ENCODE measurements around the gene ABHD1.
"Not testable (repeated sequence)": the region's sequence is repeated elsewhere in the genome, so short reads cannot be mapped to it uniquely, and the experiment has no call there.

Gene ABHD1

GRCh38 chr2:27100036-27100435, 23.6 kb upstream of the ABHD1 start:
- TF ChIP-seq CTCF (IDR thresholded peaks at IDR 0.05; ENCODE audit: insufficient read depth, low read depth, low read length, missing control alignments): no peak
- no peak overlapping the region for H3K4me3 ChIP-seq (ENCODE audit: low read depth, low read length)
- DNase-seq (ENCODE audit: low read depth): no peak

- no peak overlapping the region for H3K4me3 ChIP-seq (ENCODE audit: low read depth, low read length)
- DNase-seq (ENCODE audit: low read depth): no peak
- no peak for TF ChIP-seq CTCF (IDR thresholded peaks at IDR 0.05; ENCODE audit: insufficient read depth, low read depth, low read length, missing control alignments)
These were observed 21.3 kb upstream of the ABHD1 start for GRCh38 chr2:27102329-27102728.

DNA sequence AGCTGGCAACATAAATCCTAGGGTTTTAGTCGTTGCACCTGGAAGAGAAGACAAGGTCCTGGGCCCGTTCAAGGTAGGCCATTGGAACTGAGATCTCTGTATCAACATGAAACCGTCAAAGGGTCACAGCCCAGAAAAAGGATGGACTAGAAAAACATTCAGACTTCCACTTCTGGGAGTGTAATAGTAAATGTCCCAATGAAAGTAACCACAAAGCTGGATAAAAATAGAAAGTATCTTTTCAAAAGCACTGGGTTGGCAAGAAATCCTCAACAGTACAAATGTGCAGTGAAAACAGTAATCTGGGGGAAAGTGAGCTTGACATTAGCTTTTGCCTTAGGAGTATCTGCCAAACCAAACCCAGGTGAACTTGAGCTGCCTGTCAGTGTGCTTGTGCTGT, 17.6 kb upstream of the ABHD1 start:
- H3K4me3 ChIP-seq (ENCODE audit: low read depth, low read length): no peak overlapping the region
- DNase-seq (ENCODE audit: low read depth): no peak
- no peak for TF ChIP-seq CTCF (IDR thresholded peaks at IDR 0.05; ENCODE audit: insufficient read depth, low read depth, low read length, missing control alignments)

- no peak for TF ChIP-seq CTCF (IDR thresholded peaks at IDR 0.05; ENCODE audit: insufficient read depth, low read depth, low read length, missing control alignments)
- DNase-seq (ENCODE audit: low read depth): no peak
- H3K4me3 ChIP-seq (ENCODE audit: low read depth, low read length): no peak overlapping the region
These were observed 15.4 kb upstream of the ABHD1 start for GRCh38 chr2:27108221-27108620.

DNA sequence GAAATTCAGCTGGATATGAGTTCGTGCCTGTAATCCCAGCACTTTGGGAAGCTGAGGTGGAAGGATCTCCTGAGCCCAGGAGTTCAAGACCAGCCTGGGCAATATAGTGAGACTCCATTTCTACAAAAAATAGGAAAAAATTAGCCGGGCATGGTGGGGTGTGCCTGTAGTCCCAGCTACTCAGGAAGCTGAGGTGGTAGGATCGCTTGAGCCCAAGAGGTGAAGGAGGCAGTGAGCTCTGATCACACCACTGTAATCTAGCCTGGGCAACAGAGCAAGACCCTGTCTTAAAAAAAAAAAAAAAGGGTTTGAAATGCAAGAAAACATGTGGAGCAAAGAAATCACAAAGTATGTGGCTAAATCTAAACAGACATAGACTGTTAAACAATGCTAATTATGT, 14.5 kb upstream of the ABHD1 start:
- DNase-seq (ENCODE audit: low read depth): no peak
- no peak for TF ChIP-seq CTCF (IDR thresholded peaks at IDR 0.05; ENCODE audit: insufficient read depth, low read depth, low read length, missing control alignments)
- H3K4me3 ChIP-seq (ENCODE audit: low read depth, low read length): no peak overlapping the region

GRCh38 chr2:27110603-27111352, 12.8 kb upstream of the ABHD1 start:
- DNase-seq (ENCODE audit: low read depth); H3K4me3 ChIP-seq (ENCODE audit: low read depth, low read length): not testable (repeated sequence)

GRCh38 chr2:27111392-27112078, 12.1 kb upstream of the ABHD1 start:
- DNase-seq (ENCODE audit: low read depth); H3K4me3 ChIP-seq (ENCODE audit: low read depth, low read length): not testable (repeated sequence)

DNA sequence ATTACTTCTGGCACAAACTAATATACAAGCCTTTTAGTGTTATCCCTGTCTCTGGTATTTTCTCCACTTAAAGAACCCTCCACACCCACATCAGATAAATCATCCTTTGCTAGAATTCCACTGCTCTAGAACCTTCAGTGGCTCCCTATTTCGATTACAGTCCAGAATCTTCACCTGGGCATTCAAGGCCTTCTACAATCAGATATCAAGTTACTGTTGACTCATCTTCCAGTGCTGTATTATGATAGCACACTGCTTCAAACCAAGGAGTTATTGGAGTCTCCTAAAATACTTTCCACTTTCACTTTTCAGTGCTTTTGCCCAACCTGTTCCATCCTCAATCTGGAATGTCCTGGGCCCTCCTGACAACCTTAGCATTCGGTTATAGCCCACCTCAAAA, 8.1 kb upstream of the ABHD1 start:
- TF ChIP-seq CTCF (IDR thresholded peaks at IDR 0.05; ENCODE audit: insufficient read depth, low read depth, low read length, missing control alignments): no peak
- no peak overlapping the region for H3K4me3 ChIP-seq (ENCODE audit: low read depth, low read length)
- no peak for DNase-seq (ENCODE audit: low read depth)

Measured in GM12865 (cell line).